Fibroblast of peridontal ligament (primary cell): ENCODE measurements around the gene CRYAA.
A peak's percentile ranks its signal among the peaks of the same experiment; 100 is the strongest.
"Not testable (repeated sequence)": the region's sequence is repeated elsewhere in the genome, so short reads cannot be mapped to it uniquely, and the experiment has no call there.

Experiments used
- DNase-seq: peaks from one replicate; pipeline ENCODE4 v3.0.0-alpha.2; 2010; ENCODE audit errors: extremely low read depth

Gene CRYAA

GRCh38 chr21:43177043-43177906, 8.5 kb downstream of the CRYAA start:
- DNase-seq = not testable (repeated sequence)

GRCh38 chr21:43178175-43178826, 9.5 kb downstream of the CRYAA start:
- not testable (repeated sequence) for DNase-seq

- DNase-seq = not testable (repeated sequence)
Observed at GRCh38 chr21:43181033-43181432, 12.2 kb downstream of the CRYAA start.

- not testable (repeated sequence) for DNase-seq
Observed at GRCh38 chr21:43187268-43187667, 18.5 kb downstream of the CRYAA start.

- no peak for DNase-seq
Observed at GRCh38 chr21:43187715-43188114, 18.9 kb downstream of the CRYAA start.

- DNase-seq = no peak
Observed at GRCh38 chr21:43188181-43188580, 19.4 kb downstream of the CRYAA start.

- no peak for DNase-seq
Observed at GRCh38 chr21:43188592-43189210, 19.9 kb downstream of the CRYAA start.

- DNase-seq = no peak
Observed at GRCh38 chr21:43189936-43190335, 21.1 kb downstream of the CRYAA start.

- no peak for DNase-seq
Observed at GRCh38 chr21:43190544-43190943, 21.7 kb downstream of the CRYAA start.

GRCh38 chr21:43190951-43191350, 22.1 kb downstream of the CRYAA start:
- no peak for DNase-seq

GRCh38 chr21:43191521-43191920, 22.7 kb downstream of the CRYAA start:
- DNase-seq = no peak

GRCh38 chr21:43191971-43192370, 23.2 kb downstream of the CRYAA start:
- DNase-seq = no peak

GRCh38 chr21:43192501-43193081, 23.8 kb downstream of the CRYAA start:
- no peak for DNase-seq

- DNase-seq = no peak
Observed at GRCh38 chr21:43193088-43193650, 24.4 kb downstream of the CRYAA start.

GRCh38 chr21:43193651-43194302, 25.0 kb downstream of the CRYAA start:
- peak; percentile 16 for DNase-seq

- no peak for DNase-seq
Observed at GRCh38 chr21:43194303-43195120, 25.7 kb downstream of the CRYAA start.

GRCh38 chr21:43195121-43196021, 26.6 kb downstream of the CRYAA start:
- no peak for DNase-seq

GRCh38 chr21:43196826-43197225, 28.0 kb downstream of the CRYAA start:
- DNase-seq = no peak

GRCh38 chr21:43198376-43198775, 29.6 kb downstream of the CRYAA start:
- no peak for DNase-seq

GRCh38 chr21:43201491-43201890, 32.7 kb downstream of the CRYAA start:
- DNase-seq = no peak
